ENCODE results near the gene AGT. TPM values are rescaled to one million over a fixed set of nuclear protein-coding genes. Genes with fewer than 3 reads are reported as not detected.

Gene AGT
- total RNA-seq, 2 donors from 2014 or later, result 4.7 to 12.0 TPM

DNA sequence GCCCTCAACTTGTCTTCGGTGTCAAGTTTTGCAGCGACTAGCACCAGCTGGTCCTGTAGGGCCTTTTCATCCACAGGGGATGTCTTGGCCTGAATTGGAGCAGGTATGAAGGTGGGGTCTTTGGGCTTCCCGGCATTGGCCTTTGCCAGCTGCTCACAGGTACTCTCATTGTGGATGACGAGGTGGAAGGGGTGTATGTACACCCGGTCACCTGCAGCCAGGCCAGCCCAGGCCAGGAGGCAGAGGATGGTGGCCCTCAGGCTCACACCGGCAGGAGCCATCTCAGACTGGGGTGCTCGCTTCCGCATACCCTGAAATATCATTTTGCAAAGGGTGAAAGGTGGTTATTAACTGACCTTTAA, 3.4 kb downstream of the AGT start:
- 89% methylated on average over 8 of the region's 8 CpGs for WGBS

DNA sequence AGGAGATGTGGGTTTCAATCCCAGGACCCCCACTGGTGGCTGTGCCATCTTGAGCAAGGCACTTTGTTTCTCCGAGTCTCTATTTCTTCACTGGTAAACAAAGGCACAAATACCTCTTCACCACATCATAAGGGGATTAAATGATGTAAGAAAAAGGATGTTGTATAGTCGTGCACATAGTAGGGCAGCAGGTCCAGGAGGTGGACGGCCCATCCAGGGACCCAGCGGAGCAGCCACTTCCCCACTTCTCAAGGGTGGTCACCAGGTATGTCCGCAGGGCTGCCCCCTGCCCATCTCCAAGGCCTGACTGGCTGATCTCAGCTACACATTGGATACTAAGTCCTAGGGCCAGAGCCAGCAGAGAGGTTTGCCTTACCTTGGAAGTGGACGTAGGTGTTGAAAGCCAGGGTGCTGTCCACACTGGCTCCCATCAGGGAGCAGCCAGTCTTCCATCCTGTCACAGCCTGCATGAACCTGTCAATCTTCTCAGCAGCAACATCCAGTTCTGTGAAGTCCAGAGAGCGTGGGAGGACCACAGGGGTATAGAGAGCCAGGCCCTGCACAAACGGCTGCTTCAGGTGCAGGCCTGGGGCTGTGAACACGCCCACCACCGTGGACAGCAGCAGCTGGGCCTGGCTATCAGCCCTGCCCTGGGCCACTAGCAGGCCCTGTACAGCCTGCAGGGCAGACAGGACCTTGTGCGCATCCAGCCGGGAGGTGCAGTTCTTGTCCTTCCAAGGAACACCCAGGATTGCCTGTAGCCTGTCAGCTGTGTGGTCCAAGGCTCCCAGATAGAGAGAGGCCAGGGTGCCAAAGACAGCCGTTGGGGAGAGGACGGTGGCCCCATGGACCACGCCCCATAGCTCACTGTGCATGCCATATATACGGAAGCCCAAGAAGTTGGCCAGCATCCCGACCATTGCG, 4.0 kb downstream of the AGT start:
- Histone ChIP-seq H3K9me3 (no peaks in the 10 kb centered on the region), H3K4me1 (replicated peaks) (no peaks in the 10 kb centered on the region), H3K4me3 (no peak overlapping the region), H3K27me3 (replicated peaks; ENCODE audit: insufficient read depth) (no peaks in the 10 kb centered on the region), H3K27ac (no peak overlapping the region), H3K36me3 (no peaks in the 10 kb centered on the region)
- no peak for DNase-seq (ENCODE audit: low spot score)
- TF ChIP-seq POLR2A (IDR thresholded peaks at IDR 0.05), result no peak
- TF ChIP-seq, protein P1, sequence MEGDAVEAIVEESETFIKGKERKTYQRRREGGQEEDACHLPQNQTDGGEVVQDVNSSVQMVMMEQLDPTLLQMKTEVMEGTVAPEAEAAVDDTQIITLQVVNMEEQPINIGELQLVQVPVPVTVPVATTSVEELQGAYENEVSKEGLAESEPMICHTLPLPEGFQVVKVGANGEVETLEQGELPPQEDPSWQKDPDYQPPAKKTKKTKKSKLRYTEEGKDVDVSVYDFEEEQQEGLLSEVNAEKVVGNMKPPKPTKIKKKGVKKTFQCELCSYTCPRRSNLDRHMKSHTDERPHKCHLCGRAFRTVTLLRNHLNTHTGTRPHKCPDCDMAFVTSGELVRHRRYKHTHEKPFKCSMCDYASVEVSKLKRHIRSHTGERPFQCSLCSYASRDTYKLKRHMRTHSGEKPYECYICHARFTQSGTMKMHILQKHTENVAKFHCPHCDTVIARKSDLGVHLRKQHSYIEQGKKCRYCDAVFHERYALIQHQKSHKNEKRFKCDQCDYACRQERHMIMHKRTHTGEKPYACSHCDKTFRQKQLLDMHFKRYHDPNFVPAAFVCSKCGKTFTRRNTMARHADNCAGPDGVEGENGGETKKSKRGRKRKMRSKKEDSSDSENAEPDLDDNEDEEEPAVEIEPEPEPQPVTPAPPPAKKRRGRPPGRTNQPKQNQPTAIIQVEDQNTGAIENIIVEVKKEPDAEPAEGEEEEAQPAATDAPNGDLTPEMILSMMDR (IDR thresholded peaks at IDR 0.05), result no peak
- no peak for TF ChIP-seq POLR2AphosphoS5 (IDR thresholded peaks at IDR 0.05)
- 79% methylated on average over 18 of the region's 18 CpGs for WGBS
- intact Hi-C loops (cut with DNase I), result no loop called here

More for the DNA sequence above, 3.4 kb downstream of the AGT start:
- Histone ChIP-seq H3K27ac (no peak overlapping the region), H3K27me3 (replicated peaks; ENCODE audit: insufficient read depth) (no peaks in the 10 kb centered on the region), H3K9me3 (no peaks in the 10 kb centered on the region), H3K4me1 (replicated peaks) (no peaks in the 10 kb centered on the region), H3K4me3 (no peak overlapping the region), H3K36me3 (no peaks in the 10 kb centered on the region)
- TF ChIP-seq POLR2AphosphoS5 (IDR thresholded peaks at IDR 0.05) (no peak), POLR2A (IDR thresholded peaks at IDR 0.05) (no peak)
- TF ChIP-seq, protein P1 (IDR thresholded peaks at IDR 0.05), result no peak
- no peak for DNase-seq (ENCODE audit: low spot score)
- intact Hi-C loops (cut with DNase I), result no loop called here

DNA sequence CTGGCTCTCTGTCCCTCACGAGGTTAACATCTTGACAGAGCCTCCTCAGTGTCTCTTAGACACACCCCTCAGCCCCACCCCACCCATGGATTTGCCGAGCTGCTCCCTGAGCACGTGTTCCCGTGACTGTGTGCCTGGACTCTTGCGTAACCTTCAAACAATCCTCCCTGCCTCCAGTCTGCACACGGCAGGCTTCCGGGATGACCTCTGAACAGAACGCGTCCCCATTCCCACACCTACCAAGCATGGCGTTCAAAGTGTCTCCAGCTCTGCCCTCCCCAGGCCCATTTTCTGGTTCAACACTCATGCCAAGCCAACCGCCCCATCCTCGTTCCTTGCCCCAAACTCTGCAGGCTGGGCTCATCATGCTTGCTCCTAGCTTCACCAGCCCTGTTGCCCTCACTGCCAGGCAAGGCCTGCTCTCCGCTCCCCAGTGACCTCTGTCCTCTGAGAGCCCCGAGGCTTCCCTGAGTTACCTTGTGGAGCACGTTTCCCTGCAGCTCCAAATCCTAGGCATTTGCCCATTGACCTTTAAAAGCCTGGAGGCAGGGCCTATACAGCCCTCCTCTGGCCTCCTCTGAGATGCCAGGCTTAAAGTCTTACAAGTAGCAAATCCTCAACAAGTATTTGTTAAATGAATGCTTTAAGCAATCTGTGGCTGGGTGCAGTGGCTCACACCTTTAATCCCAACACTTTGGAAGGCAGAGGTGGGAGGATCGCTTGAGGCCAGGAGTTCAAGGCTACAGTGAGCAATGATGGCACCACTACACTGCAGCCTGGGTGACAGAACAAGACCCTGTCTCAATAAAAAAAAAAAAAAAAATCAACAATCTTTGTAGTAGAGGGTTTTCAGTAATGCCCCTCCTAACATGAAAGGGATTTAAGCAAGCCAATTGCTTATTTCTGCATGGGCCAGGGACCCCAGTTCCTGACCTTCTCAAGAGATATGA, 5.0 kb downstream of the AGT start:
- Histone ChIP-seq H3K27me3 (replicated peaks; ENCODE audit: insufficient read depth) (no peaks in the 10 kb centered on the region), H3K27ac (no peak overlapping the region), H3K36me3 (no peaks in the 10 kb centered on the region), H3K4me3 (no peak overlapping the region), H3K4me1 (replicated peaks) (no peaks in the 10 kb centered on the region), H3K9me3 (no peaks in the 10 kb centered on the region)
- intact Hi-C loops (cut with DNase I), result no loop called here
- no peak for TF ChIP-seq POLR2AphosphoS5 (IDR thresholded peaks at IDR 0.05)
- TF ChIP-seq, protein P1 (IDR thresholded peaks at IDR 0.05), result no peak
- no peak for TF ChIP-seq POLR2A (IDR thresholded peaks at IDR 0.05)
- no peak for DNase-seq (ENCODE audit: low spot score)
- WGBS, result 79% methylated on average over 16 of the region's 16 CpGs

DNA sequence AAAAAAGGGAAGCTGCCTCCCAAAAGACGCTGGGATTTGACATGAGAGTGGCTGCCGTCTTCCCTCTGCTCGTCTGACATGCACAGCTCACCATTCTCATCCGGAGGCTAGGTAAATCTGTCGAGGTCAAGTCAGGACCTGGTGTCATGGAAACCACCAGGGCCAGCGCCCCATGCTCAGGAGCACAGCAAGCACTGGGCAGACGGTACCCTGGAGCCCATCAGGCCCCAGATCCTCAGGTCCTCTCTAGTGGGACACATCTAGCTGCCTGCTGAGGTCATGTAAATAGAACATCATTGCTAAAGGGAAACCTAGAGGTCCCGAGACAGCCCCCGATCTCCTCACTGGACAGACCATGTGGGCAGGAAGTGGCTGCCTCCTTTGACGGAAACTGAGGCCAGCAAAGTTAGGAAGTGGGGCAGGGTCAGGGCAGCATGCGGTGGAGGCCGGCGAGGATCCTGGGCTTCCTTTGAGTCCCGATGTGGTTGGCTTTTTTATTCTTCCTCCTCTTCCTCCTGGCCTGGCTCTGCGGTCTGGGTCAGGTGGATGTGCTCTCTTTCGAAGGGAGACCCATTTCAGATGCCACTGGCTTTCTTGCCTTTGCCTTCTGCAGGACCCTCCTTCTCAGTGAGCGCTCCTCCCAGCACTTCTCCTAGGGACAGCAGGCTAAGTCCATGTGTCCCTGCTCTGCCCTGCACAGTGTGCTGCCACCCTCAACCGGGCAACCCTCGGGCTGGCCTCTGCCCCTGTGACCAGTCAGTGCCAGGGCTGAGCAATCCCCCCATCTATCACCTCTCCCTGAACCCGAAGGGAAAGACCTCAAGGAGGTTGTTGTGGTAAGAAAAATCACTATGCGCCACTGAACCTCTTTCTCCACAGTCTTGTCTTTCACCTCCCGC, 5.9 kb downstream of the AGT start:
- intact Hi-C loops (cut with DNase I), result no loop called here
- Histone ChIP-seq H3K9me3 (no peaks in the 10 kb centered on the region), H3K27me3 (replicated peaks; ENCODE audit: insufficient read depth) (no peaks in the 10 kb centered on the region), H3K4me1 (replicated peaks) (no peaks in the 10 kb centered on the region), H3K27ac (no peak overlapping the region), H3K36me3 (no peaks in the 10 kb centered on the region), H3K4me3 (no peak overlapping the region)
- DNase-seq (ENCODE audit: low spot score), result no peak
- WGBS, result 80% methylated on average over 21 of the region's 22 CpGs
- TF ChIP-seq POLR2A (IDR thresholded peaks at IDR 0.05), result no peak
- TF ChIP-seq, protein P1 (IDR thresholded peaks at IDR 0.05), result no peak
- TF ChIP-seq POLR2AphosphoS5 (IDR thresholded peaks at IDR 0.05), result no peak
